Body of pancreas (tissue), 4 donors: ENCODE results near the gene PCGF2.

Source experiments
- CTCF ChIP-seq, 7 experiments: fragments of 450-650 bp in 4 of 7; fragments of 200-600 bp in 3 of 7; sonication (generic) in 3 of 7; IDR thresholded peaks; one replicate each; pipeline ENCODE4 v1.5.1; 2016 to 2019; ENCODE audit warnings: antibody characterized with exemption in 7 of 7
- POLR2A ChIP-seq, 3 donors: fragments of 450-650 bp; IDR thresholded peaks; one replicate each; pipeline ENCODE4 v1.6.1; 2016; ENCODE audit warnings: antibody characterized with exemption in 3 of 3, mild to moderate bottlenecking in 2 of 3

GRCh38 chr17:38719289-38719942 is 28.7 kb downstream of the PCGF2 start:
- TF ChIP-seq CTCF (IDR thresholded peaks at IDR 0.05) (no peak), POLR2A (IDR thresholded peaks at IDR 0.05) (no peak)
